Dedifferentiated amniotic fluid mesenchymal stem cell (primary cell): ENCODE measurements around the gene FAM120B.
"Not testable (repeated sequence)": the region's sequence is repeated elsewhere in the genome, so short reads cannot be mapped to it uniquely, and the experiment has no call there.

Source experiments
- DNase-seq: peaks from one replicate; pipeline ENCODE4 v3.0.0-alpha.2; 2016; ENCODE audit errors: extremely low spot score

FAM120B gene

DNA sequence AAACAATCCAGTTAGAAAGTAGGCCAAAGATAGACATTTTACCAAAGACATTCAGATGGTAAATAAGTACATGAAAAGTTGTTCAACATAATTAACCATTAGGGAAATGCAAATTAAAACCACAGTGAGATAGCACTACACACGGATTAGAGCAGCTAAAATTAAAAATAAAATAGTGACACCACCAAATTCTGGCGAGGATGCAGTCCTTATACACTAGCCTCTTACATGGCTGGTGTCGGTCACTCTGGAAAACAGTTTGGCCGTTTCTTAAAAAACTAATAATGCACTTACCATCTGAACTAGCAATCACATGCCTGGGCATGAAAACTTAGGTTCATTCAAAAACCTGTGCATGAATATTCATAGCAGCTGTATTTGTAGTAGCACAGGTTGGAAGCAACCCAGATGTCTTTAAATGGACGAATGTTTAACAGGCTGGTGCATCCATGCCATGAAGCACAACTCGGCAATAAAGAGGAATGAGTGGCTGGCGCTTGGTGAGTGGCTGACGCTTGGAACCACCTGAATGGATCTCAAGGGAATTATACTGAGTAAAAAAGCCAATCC is 77.0 kb downstream of the FAM120B start:
- DNase-seq = no peak

DNA sequence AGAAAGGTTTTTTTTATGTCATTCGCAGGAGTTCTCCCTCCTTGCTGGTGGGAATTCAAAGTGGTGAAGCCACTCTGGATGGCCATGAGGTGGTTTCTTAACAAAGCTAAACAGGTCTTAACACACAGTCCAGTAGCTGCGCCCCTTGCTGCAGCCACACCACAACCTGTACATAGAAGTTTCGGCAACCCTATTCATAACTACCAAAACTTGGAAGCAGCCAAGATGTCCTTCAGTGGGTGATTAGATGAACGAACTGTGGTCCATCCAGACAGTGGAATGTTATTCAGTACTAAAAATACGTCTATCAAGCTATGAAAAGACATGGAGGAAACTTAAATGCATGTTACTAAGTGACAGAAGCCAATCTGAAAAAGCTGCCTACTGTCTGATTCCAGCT is 78.9 kb downstream of the FAM120B start:
- DNase-seq = no peak

DNA sequence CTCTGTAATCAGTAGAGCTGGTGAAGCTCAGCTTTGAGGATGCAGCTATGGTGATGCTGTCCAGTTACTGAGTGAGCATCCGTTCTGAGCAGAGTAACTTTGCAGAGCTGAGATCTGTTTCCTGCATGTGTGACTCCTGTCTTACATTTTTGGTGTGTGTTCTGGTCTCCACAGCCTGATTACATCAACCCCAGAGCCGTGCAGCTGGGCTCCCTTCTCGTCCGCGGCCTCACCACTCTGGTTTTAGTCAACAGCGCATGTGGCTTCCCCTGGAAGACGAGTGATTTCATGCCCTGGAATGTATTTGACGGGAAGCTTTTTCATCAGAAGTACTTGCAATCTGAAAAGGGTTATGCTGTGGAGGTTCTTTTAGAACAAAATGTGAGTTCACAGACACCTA is 81.6 kb downstream of the FAM120B start:
- peak; percentile 75 for DNase-seq

DNA sequence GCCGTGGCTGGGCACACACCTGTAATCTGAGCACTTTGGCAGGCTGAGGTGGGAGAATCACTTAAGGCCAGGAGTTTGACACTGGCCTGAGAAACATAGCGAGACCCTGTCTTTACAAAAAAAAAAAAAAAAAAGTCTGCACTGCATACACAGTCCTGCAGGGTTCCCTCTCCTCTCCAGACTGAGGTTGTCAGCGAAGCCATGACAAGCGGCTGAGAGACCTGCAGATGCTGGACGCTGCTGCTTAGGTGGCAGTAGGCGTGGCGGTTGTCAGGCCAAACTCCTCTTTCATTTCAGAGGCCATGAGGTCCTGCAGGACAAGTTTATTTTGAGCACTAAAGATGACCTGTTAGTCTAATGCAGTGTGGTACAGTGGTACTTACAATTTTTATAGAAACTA is 86.5 kb downstream of the FAM120B start:
- no peak for DNase-seq

- no peak for DNase-seq
Measured at GRCh38 chr6:170393807-170394399, 87.3 kb downstream of the FAM120B start.

- DNase-seq = no peak
Measured at GRCh38 chr6:170394980-170395379, 88.4 kb downstream of the FAM120B start.

- DNase-seq = not testable (repeated sequence)
Measured at GRCh38 chr6:170398743-170399369, 92.3 kb downstream of the FAM120B start.

DNA sequence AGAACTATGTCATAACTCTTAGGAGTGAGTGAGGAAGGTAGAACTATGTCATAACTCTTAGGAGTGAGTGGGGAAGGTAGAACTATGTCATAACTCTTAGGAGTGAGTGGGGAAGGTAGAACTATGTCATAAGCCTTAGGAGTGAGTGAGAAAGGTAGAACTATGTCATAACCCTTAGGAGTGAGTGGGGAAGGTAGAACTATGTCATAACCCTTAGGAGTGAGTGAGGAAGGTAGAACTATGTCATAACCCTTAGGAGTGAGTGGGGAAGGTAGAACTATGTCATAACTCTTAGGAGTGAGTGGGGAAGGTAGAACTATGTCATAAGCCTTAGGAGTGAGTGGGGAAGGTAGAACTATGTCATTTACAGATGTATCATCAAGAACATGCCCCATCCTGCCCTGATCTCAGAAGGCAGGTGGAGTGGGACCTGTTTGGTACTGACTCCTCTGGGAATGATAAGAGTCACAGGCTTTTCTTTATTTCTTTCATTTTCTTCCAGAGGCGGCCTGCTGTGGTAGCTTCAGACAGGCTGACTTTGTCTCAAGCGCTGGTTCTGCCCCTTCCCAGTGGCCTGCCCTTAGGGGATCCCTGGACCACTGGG is 93.5 kb downstream of the FAM120B start:
- DNase-seq = not testable (repeated sequence)

DNA sequence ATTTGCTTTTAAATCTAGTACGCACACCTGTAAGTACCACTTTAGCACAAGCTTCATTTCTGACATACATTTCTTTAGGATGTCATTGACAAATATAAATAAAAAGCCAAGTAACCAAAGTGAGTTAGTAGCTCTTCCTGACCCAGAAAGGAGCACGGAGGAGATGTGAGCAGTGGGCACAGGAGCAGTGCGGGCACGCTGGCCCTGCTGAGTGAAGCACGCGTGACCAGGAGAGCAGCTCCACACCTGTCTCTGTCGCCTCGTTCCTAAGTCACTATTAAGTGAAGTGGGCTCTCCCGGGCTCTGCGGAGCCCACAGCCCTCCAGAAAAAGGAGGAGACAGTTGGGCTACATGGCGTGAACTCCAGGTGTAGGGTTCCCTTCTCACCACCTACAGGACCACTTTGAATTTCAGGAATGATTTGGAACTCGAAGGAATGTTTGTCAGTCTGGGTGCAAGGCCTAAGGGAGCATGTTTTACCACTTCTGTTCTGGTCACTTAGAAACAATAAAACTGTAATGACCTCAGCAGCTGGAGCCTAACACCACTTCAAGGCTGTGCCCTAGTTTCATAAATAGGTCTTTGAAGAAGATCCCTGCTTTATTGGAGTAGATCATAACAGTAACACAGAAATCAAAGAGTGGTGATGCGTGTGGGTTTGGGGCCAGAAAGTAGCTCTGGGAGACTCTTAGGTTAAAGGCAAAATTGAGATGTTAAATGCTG is 95.9 kb downstream of the FAM120B start:
- no peak for DNase-seq

- DNase-seq = no peak
Measured at GRCh38 chr6:170403451-170403850, 96.9 kb downstream of the FAM120B start.

DNA sequence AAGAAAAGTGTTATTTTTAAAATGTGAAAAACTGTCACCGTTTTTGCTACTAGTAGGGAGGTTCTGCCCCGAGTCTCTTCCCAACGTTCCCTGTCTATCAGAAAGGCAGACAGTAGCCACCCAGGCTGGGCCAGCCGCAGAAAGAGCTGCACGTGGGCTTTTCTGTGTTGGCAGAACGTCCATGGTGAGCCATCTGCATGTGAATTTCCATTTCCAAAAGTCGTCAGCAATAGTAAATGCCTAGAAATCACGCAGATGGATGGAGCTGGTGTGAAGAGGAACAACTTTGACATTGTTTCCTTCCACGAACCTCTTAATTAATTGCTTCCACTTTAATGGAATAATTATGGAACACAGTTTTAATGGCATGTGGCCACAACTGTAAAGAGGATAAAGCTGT is 97.5 kb downstream of the FAM120B start:
- no peak for DNase-seq

DNA sequence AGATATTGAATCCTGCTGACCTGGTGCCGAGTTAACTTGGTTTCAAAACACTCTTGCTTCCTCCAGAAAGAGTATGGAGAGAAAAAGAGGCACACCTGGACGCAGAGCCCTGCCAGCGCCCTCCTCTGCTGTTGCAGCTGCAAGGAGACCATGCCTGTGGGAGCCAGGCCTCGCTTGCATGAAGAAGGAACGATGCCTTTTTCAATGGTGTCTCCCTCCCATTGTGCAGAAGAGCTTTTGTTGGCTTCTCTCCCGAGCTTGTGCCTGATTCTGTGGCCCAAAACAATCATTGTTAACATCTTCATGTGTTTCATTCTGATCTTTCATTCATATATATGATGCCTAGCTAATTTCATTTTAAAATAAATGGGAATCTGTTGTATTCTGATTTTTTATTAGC is 98.1 kb downstream of the FAM120B start:
- DNase-seq = no peak

DNA sequence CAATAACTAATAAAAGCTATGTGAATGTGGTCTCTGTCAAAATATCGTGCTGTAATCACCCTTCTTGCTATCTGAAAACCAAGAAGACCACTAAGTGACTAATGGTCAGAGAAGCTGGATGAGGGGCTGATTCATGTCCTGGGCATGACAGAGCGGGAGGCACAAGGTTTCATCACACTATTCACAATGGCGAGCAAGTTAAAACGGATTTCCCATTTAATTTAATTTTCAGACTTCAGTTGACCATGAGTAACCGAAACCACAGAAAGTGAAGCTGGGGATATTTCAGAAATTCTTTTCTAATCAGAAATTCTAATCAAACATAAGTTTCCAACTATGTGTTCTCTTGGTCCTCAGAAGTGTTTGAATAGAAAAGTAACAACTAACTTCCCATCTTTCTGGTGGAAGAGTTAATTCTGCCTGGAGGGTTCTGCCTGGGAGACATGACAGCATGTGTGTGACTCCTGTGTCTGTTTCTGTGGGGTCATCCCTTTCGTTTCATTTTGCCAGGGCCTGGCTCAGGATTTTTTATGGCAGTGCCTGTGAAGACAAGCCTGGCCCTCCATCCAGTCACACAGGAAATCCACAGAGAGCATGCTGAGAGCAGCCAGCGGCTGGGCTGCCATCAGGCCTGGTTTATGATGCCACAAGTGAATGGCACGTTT is 98.9 kb downstream of the FAM120B start:
- DNase-seq = peak; percentile 90

- DNase-seq = no peak
Measured at GRCh38 chr6:170407200-170407599, 100.6 kb downstream of the FAM120B start.

GRCh38 chr6:170407932-170408331 is 101.4 kb downstream of the FAM120B start:
- DNase-seq = no peak

GRCh38 chr6:170409746-170410145 is 103.2 kb downstream of the FAM120B start:
- DNase-seq = not testable (repeated sequence)

DNA sequence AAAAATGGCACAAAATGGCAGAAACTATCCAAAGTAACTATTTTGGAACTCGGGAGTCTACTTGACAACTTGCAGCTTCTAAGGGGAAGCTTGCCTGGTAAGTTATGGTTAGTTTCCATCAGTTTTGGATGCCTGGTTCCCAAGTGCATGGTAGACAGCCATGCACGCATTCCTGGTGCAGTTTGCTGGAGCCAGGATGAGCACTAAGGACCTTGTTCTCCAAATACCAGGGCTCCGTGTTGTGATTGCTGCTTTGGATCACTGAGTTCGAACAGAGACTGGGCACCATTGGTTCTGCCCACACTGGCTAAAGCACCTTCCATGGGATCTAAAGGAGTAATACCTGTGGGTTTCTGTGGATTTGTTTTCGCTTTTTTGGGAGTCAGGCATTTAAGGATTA is 103.7 kb downstream of the FAM120B start:
- no peak for DNase-seq

DNA sequence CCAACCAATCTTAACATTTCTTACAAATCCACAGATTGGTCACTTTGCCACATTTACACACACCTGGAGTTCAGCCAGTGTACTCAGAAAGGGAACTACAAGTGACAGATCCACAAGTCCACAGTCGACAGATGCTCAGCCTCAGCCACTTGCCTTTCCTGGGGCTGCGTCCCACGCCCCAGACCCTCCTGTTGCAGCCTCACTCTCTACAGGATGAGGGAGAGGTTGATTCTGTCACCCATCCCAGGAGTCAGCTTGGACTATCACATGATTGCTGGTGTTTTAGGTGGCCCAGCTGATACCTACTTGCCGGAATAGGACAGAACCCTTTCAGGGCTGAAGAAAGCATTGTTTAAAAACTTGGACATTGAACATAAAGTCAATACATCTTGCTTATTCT is 108.8 kb downstream of the FAM120B start:
- no peak for DNase-seq

GRCh38 chr6:170416303-170416702 is 109.7 kb downstream of the FAM120B start:
- DNase-seq = no peak

DNA sequence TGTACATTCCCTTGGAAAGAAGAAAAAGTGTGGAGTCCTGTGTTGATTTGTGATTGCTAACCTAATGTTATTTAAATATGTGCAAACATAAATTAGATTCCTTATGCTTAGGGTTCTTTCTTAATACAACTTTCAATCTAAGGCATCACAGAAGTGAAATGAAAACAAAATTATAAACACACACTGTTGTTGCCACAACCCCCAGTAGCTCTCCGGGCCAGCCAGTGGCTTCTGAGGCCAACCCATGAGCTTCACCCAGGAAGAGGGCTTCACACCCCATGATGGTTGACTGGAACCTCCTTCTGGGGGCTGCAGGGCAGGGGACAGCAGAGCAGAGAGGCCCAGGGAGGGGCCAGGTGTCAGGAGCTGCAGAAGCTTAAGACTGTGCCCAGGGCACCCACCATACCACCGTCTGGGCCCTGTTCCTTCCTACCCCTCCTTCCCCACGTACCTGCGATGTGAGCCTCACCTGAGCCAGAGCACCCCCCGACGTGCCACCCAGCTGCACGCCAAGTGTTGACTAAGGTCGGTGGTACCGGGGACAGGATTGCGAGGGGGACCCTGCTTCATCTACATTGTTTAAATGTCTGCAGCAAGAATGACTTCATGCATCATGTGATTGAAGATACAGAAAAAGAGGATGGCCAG is 110.5 kb downstream of the FAM120B start:
- no peak for DNase-seq

GRCh38 chr6:170417881-170418280 is 111.3 kb downstream of the FAM120B start:
- DNase-seq = no peak
